Activated naive CD8-positive, alpha-beta T cell (primary cell): Measurements from ENCODE around the gene FAM83C.
"Not testable (repeated sequence)": the region's sequence is repeated elsewhere in the genome, so short reads cannot be mapped to it uniquely, and the experiment has no call there.

ENCODE experiments used
- H3K27ac Mint-ChIP-seq: one replicate; pipeline ENCODE4 v1.8.0; 2021; ENCODE audit warnings: mixed read lengths
- H3K27me3 Mint-ChIP-seq: one replicate; pipeline ENCODE4 v1.8.0; 2021; ENCODE audit warnings: mixed read lengths
- H3K36me3 Mint-ChIP-seq: one replicate; pipeline ENCODE4 v1.8.0; 2021; ENCODE audit warnings: mixed read lengths
- H3K4me1 Mint-ChIP-seq: one replicate; pipeline ENCODE4 v1.8.0; 2021; ENCODE audit warnings: low read depth, mixed read lengths
- H3K4me3 Mint-ChIP-seq: one replicate; pipeline ENCODE4 v1.8.0; 2021; ENCODE audit warnings: mild to moderate bottlenecking, mixed read lengths
- H3K9me3 Mint-ChIP-seq: one replicate; pipeline ENCODE4 v1.8.0; 2021; ENCODE audit warnings: low read depth, mixed read lengths

FAM83C gene

GRCh38 chr20:35257175-35257909 is 34.9 kb downstream of the FAM83C start:
- Mint-ChIP-seq H3K4me1 (peaks cover 6% of the 10 kb centered on the region), H3K27me3 (no peaks in the 10 kb centered on the region), H3K27ac (no peak overlapping the region), H3K4me3 (no peak overlapping the region), H3K9me3 (no peaks in the 10 kb centered on the region), H3K36me3 (peaks cover 6% of the 10 kb centered on the region)

- Mint-ChIP-seq H3K36me3 (peaks cover 6% of the 10 kb centered on the region), H3K9me3 (no peaks in the 10 kb centered on the region), H3K27ac (no peak overlapping the region), H3K27me3 (no peaks in the 10 kb centered on the region), H3K4me1 (peaks cover 23% of the 10 kb centered on the region), H3K4me3 (no peak overlapping the region)
Observed at GRCh38 chr20:35254448-35254999, 37.7 kb downstream of the FAM83C start.

- H3K36me3 Mint-ChIP-seq, result peaks cover 2% of the 10 kb centered on the region
- H3K4me1 Mint-ChIP-seq, result peaks cover 23% of the 10 kb centered on the region
- no peak overlapping the region for H3K4me3 Mint-ChIP-seq
- H3K27ac Mint-ChIP-seq, result no peak overlapping the region
- H3K9me3 Mint-ChIP-seq, result no peaks in the 10 kb centered on the region
- H3K27me3 Mint-ChIP-seq, result no peaks in the 10 kb centered on the region
Observed at GRCh38 chr20:35253010-35253409, 39.2 kb downstream of the FAM83C start.

- not testable (repeated sequence) for H3K4me3 Mint-ChIP-seq, H3K9me3 Mint-ChIP-seq, H3K36me3 Mint-ChIP-seq, H3K27me3 Mint-ChIP-seq
- Mint-ChIP-seq H3K27ac (peak overlapping the region; percentile 77), H3K4me1 (peaks cover 23% of the 10 kb centered on the region)
Observed at GRCh38 chr20:35252598-35252997, 39.6 kb downstream of the FAM83C start.

GRCh38 chr20:35252037-35252461 is 40.2 kb downstream of the FAM83C start:
- Mint-ChIP-seq H3K4me1 (peaks cover 23% of the 10 kb centered on the region), H3K27me3 (no peaks in the 10 kb centered on the region), H3K4me3 (peak overlapping the region; percentile 2), H3K9me3 (no peaks in the 10 kb centered on the region), H3K36me3 (peaks cover 7% of the 10 kb centered on the region), H3K27ac (peak overlapping the region; percentile 77)

GRCh38 chr20:35251613-35251940 is 40.6 kb downstream of the FAM83C start:
- peaks cover 23% of the 10 kb centered on the region for H3K4me1 Mint-ChIP-seq
- H3K36me3 Mint-ChIP-seq, result peaks cover 7% of the 10 kb centered on the region
- no peaks in the 10 kb centered on the region for H3K9me3 Mint-ChIP-seq
- no peak overlapping the region for H3K4me3 Mint-ChIP-seq
- peak overlapping the region; percentile 77 for H3K27ac Mint-ChIP-seq
- no peaks in the 10 kb centered on the region for H3K27me3 Mint-ChIP-seq

- Mint-ChIP-seq H3K9me3 (no peaks in the 10 kb centered on the region), H3K4me3 (no peak overlapping the region), H3K4me1 (peaks cover 23% of the 10 kb centered on the region), H3K27me3 (no peaks in the 10 kb centered on the region), H3K36me3 (peaks cover 5% of the 10 kb centered on the region), H3K27ac (no peak overlapping the region)
Observed at GRCh38 chr20:35248641-35249475, 43.4 kb downstream of the FAM83C start.

- H3K27me3 Mint-ChIP-seq, result no peaks in the 10 kb centered on the region
- no peak overlapping the region for H3K4me3 Mint-ChIP-seq
- no peak overlapping the region for H3K27ac Mint-ChIP-seq
- H3K9me3 Mint-ChIP-seq, result no peaks in the 10 kb centered on the region
- peaks cover 12% of the 10 kb centered on the region for H3K4me1 Mint-ChIP-seq
- peaks cover 5% of the 10 kb centered on the region for H3K36me3 Mint-ChIP-seq
Observed at GRCh38 chr20:35246723-35247122, 45.5 kb downstream of the FAM83C start.

- Mint-ChIP-seq H3K4me3 (no peak overlapping the region), H3K36me3 (peaks cover 11% of the 10 kb centered on the region), H3K4me1 (no peaks in the 10 kb centered on the region), H3K9me3 (no peaks in the 10 kb centered on the region), H3K27ac (no peak overlapping the region), H3K27me3 (peaks cover 3% of the 10 kb centered on the region)
Observed at GRCh38 chr20:35243986-35244385, 48.2 kb downstream of the FAM83C start.

- no peak overlapping the region for H3K27ac Mint-ChIP-seq
Observed at GRCh38 chr20:35243317-35243716, 48.9 kb downstream of the FAM83C start.

GRCh38 chr20:35240811-35241293 is 51.4 kb downstream of the FAM83C start:
- no peaks in the 10 kb centered on the region for H3K9me3 Mint-ChIP-seq
- peaks cover 25% of the 10 kb centered on the region for H3K36me3 Mint-ChIP-seq
- no peak overlapping the region for H3K27ac Mint-ChIP-seq
- H3K4me3 Mint-ChIP-seq, result no peak overlapping the region
- H3K27me3 Mint-ChIP-seq, result peaks cover 3% of the 10 kb centered on the region
- no peaks in the 10 kb centered on the region for H3K4me1 Mint-ChIP-seq

More at GRCh38 chr20:35243317-35243716, 48.9 kb downstream of the FAM83C start:
- no peak overlapping the region for H3K4me3 Mint-ChIP-seq
- peaks cover 3% of the 10 kb centered on the region for H3K27me3 Mint-ChIP-seq
- H3K36me3 Mint-ChIP-seq, result peaks cover 14% of the 10 kb centered on the region
- no peaks in the 10 kb centered on the region for H3K4me1 Mint-ChIP-seq
- no peaks in the 10 kb centered on the region for H3K9me3 Mint-ChIP-seq

GRCh38 chr20:35240083-35240810 is 52.0 kb downstream of the FAM83C start:
- Mint-ChIP-seq H3K27me3 (peaks cover 3% of the 10 kb centered on the region), H3K4me1 (no peaks in the 10 kb centered on the region), H3K4me3 (no peak overlapping the region), H3K27ac (no peak overlapping the region), H3K9me3 (no peaks in the 10 kb centered on the region), H3K36me3 (peaks cover 25% of the 10 kb centered on the region)

- Mint-ChIP-seq H3K27me3 (peaks cover 3% of the 10 kb centered on the region), H3K4me1 (no peaks in the 10 kb centered on the region), H3K4me3 (no peak overlapping the region), H3K9me3 (no peaks in the 10 kb centered on the region), H3K27ac (no peak overlapping the region), H3K36me3 (peaks cover 31% of the 10 kb centered on the region)
Observed at GRCh38 chr20:35238735-35239134, 53.5 kb downstream of the FAM83C start.

- Mint-ChIP-seq H3K27me3 (peaks cover 3% of the 10 kb centered on the region), H3K27ac (no peak overlapping the region), H3K4me1 (no peaks in the 10 kb centered on the region), H3K4me3 (no peak overlapping the region), H3K36me3 (peaks cover 31% of the 10 kb centered on the region), H3K9me3 (no peaks in the 10 kb centered on the region)
Observed at GRCh38 chr20:35238170-35238569, 54.1 kb downstream of the FAM83C start.

GRCh38 chr20:35237486-35237885 is 54.7 kb downstream of the FAM83C start:
- H3K4me1 Mint-ChIP-seq, result no peaks in the 10 kb centered on the region
- H3K36me3 Mint-ChIP-seq, result peaks cover 33% of the 10 kb centered on the region
- no peak overlapping the region for H3K4me3 Mint-ChIP-seq
- peaks cover 3% of the 10 kb centered on the region for H3K27me3 Mint-ChIP-seq
- H3K27ac Mint-ChIP-seq, result no peak overlapping the region
- no peaks in the 10 kb centered on the region for H3K9me3 Mint-ChIP-seq
